Muscle of arm (tissue), 12 donors: ENCODE measurements around the gene EGLN1. TPM values are rescaled to one million over a fixed set of nuclear protein-coding genes. Genes with fewer than 3 reads are reported as not detected.

Source experiments
- DNase-seq: peaks from one replicate; pipeline ENCODE4 v3.0.0-alpha.2; 2013
- polyA plus RNA-seq, 12 donors: library from polyadenylated mRNA; unstranded; fragments of 120-200 nt; gene quantifications; one replicate each; pipeline ENCODE4 v1.2.1, GENCODE V29; 2013; ENCODE audit not compliant: insufficient read length in 12 of 12

The EGLN1 gene
- polyA plus RNA-seq, 12 donors: 37.0 to 76.6 (median 48.7) TPM; not detected in 1

DNA sequence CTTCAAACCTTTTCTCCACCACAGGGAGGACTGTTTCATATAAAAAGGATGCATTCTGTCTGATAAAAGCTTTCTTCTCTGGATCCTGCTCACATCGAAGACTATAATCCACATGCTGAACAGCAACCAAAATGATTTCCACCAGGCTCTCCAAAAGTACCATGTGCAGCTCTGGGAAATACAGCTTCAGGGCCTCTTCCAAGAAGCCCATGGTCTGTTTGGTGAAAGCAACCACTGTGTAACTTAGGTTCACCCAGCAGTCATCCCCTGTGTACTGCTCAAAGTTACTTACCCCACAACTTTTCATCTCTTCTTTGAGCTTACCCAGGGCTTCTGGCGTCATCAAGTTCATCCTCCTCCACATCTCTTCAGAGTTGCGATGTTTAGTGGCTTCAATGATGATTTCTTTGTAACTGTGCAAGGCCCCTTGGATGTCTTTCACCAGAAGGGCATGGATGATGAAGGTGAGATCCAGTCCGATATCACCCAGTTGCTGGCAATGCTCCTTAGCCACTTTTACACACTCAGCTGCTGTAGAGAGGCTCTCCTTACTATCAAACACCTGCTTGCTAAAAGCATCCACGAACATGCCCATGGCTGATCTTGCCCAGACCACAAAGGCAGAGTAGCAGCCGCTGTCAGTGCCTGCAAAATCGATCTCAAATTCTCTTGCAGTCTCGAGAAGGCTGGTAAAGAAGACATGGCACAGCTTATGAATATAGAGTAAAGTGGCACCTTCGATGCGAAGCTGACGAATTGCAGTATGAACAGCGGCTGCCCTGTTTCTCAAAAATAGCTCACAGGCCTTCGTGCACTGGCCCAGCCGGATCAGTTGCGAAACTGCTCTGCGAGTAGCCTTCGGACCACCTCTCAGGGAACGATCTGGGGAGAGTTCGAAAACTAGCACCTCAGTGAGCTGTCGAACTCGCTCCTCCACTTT lies 86.2 kb downstream of the EGLN1 start:
- no peak for DNase-seq

GRCh38 chr1:231334952-231335351 lies 87.1 kb downstream of the EGLN1 start:
- no peak for DNase-seq

GRCh38 chr1:231334079-231334666 lies 87.9 kb downstream of the EGLN1 start:
- DNase-seq: no peak

DNA sequence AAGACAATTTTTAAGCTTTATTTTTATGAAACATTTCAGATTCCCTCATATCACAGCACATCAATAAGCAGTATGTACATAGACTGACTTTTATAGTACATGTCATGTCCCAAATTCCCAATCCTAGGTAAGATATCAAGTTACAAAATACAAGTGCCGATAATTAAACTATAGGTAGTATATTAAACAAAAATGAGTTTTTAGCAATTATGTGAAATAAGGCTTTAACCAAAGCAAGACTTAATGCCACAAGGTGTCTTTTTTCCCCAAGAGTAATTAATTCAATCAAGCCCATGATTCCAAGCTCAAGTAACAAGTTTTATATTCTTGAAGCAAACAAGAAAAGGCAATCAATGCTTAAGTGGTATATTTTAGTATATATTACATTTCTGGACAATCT lies 89.3 kb downstream of the EGLN1 start:
- DNase-seq: no peak

DNA sequence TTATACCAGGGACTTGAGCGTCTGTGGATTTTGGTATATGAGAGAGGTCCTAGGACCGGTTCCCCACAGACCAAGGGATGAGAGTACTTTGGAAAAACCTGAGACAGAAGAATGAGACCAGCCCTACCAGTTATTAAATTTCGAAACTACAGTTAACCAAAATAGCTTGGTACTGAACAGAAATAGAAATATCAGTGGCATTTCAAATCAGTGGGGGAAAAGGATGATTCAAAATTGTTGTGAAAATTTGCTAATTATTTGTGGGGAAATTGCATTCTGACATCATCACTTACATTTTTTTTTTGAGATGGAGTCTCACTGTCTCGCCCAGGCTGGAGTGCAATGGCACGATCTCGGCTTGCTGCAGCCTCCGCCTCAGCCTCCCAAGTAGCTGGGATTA lies 92.6 kb downstream of the EGLN1 start:
- DNase-seq: no peak

GRCh38 chr1:231327617-231328016 lies 94.5 kb downstream of the EGLN1 start:
- no peak for DNase-seq

DNA sequence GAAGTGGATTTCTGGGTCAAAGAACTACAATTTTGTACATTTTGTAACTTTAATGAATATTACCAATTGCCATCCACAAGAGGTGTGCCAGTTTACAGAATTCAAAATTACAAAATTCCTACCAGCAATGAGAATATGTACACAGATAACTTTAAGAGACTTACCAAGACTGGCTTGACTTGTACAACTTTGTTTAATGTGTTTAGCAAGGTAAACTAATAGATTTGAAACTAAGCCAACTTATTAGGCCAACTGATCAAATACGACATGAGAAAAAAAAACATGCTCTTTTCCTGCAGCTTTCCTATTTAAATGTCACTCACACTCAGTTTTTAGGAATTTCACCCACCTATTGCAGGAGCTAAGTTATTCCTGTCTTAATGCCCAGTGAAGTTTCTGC lies 95.8 kb downstream of the EGLN1 start:
- no peak for DNase-seq

- no peak for DNase-seq
Observed at GRCh38 chr1:231324660-231325059, 97.4 kb downstream of the EGLN1 start.

GRCh38 chr1:231322880-231323530 lies 99.1 kb downstream of the EGLN1 start:
- no peak for DNase-seq

- no peak for DNase-seq
Observed at GRCh38 chr1:231319080-231319479, 103.0 kb downstream of the EGLN1 start.

DNA sequence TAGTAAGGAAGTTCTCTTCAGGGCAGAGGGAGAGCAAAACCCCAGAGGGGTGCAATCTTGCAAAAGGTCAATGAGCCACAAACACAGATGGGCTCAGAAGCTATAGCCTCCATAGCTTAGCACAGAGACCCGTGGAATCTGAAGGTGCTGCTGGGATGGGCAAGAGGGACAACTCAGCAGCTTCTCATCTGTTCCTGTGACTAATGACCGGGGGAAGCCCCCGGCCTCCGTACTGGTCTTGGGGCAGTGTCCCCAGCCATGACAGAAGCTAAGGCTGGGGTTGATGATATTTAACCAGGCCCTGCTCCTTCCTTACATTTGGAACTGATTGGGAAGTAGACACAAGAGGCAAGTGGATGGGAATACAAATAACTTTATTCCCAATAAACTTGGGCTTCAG lies 103.5 kb downstream of the EGLN1 start:
- no peak for DNase-seq

GRCh38 chr1:231318015-231318355 lies 104.1 kb downstream of the EGLN1 start:
- no peak for DNase-seq

DNA sequence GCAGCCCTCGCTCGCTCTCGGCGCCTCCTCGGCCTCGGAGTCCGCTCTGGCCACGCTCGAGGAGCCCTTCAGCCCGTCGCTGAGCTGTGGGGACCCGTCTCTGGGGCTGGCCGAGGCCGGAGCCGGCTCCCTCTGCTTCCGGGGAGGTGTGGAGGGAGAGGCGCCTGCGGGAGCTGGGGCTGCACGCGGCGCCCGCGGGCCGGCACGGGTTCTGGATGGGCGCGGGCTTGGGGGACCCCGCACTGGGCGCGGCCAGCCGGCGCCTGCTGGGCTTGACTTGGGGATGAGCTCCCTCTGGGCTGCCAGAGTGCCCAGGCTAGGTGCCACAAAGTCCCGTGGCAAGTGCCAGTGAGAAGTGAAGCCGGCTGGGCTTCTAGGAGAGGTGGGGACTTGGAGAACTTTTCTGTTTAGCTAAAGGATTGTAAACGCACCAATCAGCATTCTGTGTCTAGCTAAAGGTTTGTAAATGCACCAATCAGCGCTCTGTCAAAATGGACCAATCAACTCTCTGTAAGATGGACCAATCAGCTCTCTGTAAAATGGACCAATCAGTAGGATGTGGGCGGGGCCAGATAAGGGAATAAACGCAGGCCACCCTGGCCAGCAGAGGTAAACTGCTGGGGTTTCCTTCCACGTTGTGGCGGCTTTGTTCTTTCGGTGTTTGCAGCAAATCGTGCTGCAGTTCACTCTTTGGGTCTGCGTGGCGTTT lies 104.6 kb downstream of the EGLN1 start:
- DNase-seq: no peak

DNA sequence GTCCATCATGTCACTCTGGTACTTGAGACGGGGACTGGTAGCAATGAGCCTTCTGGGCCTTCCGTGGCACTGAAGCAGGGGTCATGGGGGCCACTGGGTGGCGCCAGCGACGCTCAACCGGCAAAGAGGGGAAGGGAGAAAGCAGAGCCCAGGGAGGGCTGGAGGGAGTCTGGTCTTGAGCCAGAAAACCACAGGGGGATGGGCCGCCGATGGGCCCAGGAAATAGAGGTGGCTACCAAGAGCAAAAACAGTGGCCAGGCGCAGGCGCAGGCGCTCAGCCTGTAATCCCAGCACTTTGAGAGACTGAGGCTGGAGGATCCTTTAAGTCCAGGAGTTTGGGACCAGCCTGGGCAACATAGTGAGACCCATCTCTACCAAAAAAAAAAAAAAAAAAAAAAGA lies 106.2 kb downstream of the EGLN1 start:
- DNase-seq: no peak

Other genes with a start within 250 kb of the EGLN1 start
- gene GNPAT, start 181.1 kb downstream of the EGLN1 start, polyA plus RNA-seq: 10 to 100 TPM in 11 of 12 donors, not detected in 1; 42.7 to 72.3 (median 62.8) TPM
- 1 to 10 TPM in 11 of 12 donors, not detected in 1; 6.8 to 8.6 (median 7.8) TPM for gene EXOC8, start 84.4 kb downstream of the EGLN1 start, polyA plus RNA-seq
- gene SPRTN, start 84.0 kb downstream of the EGLN1 start, polyA plus RNA-seq: 10 to 100 TPM in 1 of 12 donors, 1 to 10 TPM in 10, not detected in 1; 6.1 to 13.3 (median 8.5) TPM
- gene TSNAX, start 106.4 kb upstream of the EGLN1 start, polyA plus RNA-seq: 10 to 100 TPM in 11 of 12 donors, not detected in 1; 28.1 to 41.1 (median 37.4) TPM
- 1 to 10 TPM in 11 of 12 donors, not detected in 1; 5.2 to 8.5 (median 7.0) TPM for gene DISC1, start 204.5 kb upstream of the EGLN1 start, polyA plus RNA-seq